Lower leg skin (tissue), 4 donors: ENCODE measurements around the gene HBG2. TPM values are rescaled to one million over a fixed set of nuclear protein-coding genes. Genes with fewer than 3 reads are reported as not detected.
"Not testable (repeated sequence)": the region's sequence is repeated elsewhere in the genome, so short reads cannot be mapped to it uniquely, and the experiment has no call there.

Experiments used
- DNase-seq, 2 donors: peaks; one replicate each; pipeline ENCODE4 v3.0.0-alpha.2; 2019; ENCODE audit warnings: low spot score in 2 of 2
- H3K4me3 ChIP-seq: fragments of 200-600 bp; sonication (generic); 2 replicates; pipeline ENCODE4 v1.5.1; 2017; ENCODE audit warnings: mild to moderate bottlenecking, low read depth; ENCODE audit not compliant: poor library complexity, severe bottlenecking
- CTCF ChIP-seq, 3 donors: fragments of 450-650 bp; IDR thresholded peaks; one replicate each; pipeline ENCODE4 v1.5.1; 2016; ENCODE audit warnings: antibody characterized with exemption in 3 of 3, mild to moderate bottlenecking in 3 of 3, moderate library complexity in 2 of 3
- POLR2A ChIP-seq, 2 donors: fragments of 450-650 bp; IDR thresholded peaks; one replicate each; pipeline ENCODE4 v1.6.1; 2016 to 2017; ENCODE audit warnings: antibody characterized with exemption in 2 of 2, mild to moderate bottlenecking in 1 of 2, moderate library complexity in 1 of 2
- WGBS, 2 donors: methylation state at CpG; one replicate each; pipeline ENCODE4 v1.1.5; 2018; 5-methylcytosine and 5-hydroxymethylcytosine counted together
- intact Hi-C: fragments of 100-400 bp; cut with DNase I; formaldehyde crosslinking; loops from one replicate; pipeline ENCODE4 v1.15.0; 2023; ENCODE audit warnings: low total_unique reads
- total RNA-seq, 4 donors: library from RNA; depleted of rRNA; stranded (reverse); fragments of >200 nt; gene quantifications; one replicate each; pipeline ENCODE4 v1.1.0, GENCODE V29; 2016

HBG2 gene
- total RNA-seq, 4 donors from 2014 or later, result not detected

GRCh38 chr11:5297721-5298323, 43.2 kb upstream of the HBG2 start:
- intact Hi-C loops, result no loop called here
- no peak for TF ChIP-seq POLR2A (IDR thresholded peaks at IDR 0.05)
- TF ChIP-seq CTCF (IDR thresholded peaks at IDR 0.05), result no peak
- DNase-seq, result no peak
- WGBS, 2 donors, result 58 to 60% methylated on average over 4 of the region's 4 CpGs
- no peak overlapping the region for H3K4me3 ChIP-seq

DNA sequence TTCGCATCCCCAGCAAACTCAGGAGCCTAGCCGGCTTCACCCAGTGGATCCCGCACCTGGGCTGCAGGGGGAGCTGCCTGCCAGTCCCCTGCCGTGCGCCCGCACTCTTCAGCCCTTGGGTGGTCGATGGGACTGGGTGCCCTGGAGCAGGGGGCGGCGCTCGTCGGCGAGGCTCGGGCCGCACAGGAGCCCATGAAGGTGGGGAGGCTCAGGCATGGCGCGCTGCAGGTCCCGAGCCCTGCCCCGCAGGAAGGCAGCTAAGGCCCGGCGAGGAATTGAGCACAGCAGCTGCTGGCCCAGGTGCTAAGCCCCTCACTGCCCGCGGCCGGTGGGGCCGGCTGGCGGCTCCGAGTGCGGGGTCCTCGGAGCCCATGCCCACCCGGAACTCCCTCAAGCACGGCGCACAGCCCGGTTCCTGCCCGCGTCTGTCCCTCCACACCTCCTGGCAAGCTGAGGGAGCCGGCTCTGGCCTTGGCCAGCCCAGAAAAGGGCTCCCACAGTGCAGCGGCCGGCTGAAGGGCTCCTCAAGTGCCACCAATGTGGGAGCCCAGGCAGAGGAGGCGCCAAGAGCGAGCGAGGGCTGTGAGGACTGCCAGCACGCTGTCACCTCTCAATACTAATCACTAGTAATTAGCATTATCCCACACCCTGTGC, 39.9 kb upstream of the HBG2 start:
- H3K4me3 ChIP-seq, intact Hi-C loops, DNase-seq: not testable (repeated sequence)
- 91 to 96% methylated on average over 18 to 25 of the region's 41 CpGs for WGBS, 2 donors

- intact Hi-C loops, result no loop called here
- no peak for DNase-seq
- no peak for TF ChIP-seq POLR2A (IDR thresholded peaks at IDR 0.05)
- TF ChIP-seq CTCF (IDR thresholded peaks at IDR 0.05), result no peak
- WGBS, 2 donors, result 90 to 91% methylated on average over 8 of the region's 8 CpGs
- H3K4me3 ChIP-seq, result no peak overlapping the region
Observed at GRCh38 chr11:5293028-5293427, 38.4 kb upstream of the HBG2 start.

DNA sequence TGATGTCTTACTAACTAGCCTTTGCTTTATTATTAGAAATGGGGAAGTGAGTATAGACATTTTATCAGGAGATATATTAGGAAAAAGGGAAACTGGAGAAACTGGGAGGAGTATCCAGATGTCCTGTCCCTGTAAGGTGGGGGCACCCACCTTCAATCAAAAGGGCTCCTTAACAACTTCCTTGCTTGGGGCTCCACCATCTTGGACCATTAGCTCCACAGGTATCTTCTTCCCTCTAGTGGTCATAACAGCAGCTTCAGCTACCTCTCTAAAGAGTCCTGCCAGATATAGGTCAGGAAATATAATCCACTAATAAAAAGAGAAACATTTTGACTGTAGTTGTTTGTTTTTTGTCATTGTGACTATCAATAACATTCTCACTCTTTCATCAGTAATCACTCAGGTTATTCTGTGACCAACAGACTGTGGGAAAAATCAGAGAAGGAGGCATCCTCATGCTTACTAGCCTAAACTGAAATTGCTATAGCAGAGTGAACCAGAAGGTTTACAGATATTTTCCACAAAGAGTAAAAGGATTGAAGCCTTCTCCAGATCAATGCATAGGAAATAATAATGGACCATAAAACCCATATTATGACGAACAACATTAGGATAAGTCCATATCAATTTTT, 36.7 kb upstream of the HBG2 start:
- no peak overlapping the region for H3K4me3 ChIP-seq
- 68 to 76% methylated on average over 1 of the region's 1 CpG for WGBS, 2 donors
- intact Hi-C loops, result no loop called here
- TF ChIP-seq CTCF (IDR thresholded peaks at IDR 0.05) (no peak), POLR2A (IDR thresholded peaks at IDR 0.05) (no peak)
- no peak for DNase-seq

DNA sequence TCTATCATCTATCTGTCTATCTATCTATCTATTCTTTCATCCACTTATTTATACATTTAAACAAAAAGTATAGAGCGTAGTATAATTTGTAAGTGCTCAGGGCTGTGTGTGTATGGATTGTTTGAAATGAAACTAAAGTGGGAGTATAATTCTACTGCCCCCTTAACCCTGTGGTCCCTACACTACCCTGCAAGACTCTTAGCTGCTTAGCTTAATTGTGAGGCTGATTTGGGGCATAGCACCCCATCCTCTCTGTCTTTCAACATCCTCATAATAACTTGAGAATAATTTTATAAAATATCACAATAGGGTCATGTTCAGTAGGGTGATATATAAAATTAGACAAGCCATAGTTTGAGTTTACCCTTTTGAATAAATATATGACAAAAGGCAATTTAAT, 35.5 kb upstream of the HBG2 start:
- intact Hi-C loops, result no loop called here
- no peak for DNase-seq
- WGBS, 2 donors, result 91 to 92% methylated on average over 1 of the region's 1 CpG
- H3K4me3 ChIP-seq, result no peak overlapping the region
- TF ChIP-seq POLR2A (IDR thresholded peaks at IDR 0.05) (no peak), CTCF (IDR thresholded peaks at IDR 0.05) (no peak)

DNA sequence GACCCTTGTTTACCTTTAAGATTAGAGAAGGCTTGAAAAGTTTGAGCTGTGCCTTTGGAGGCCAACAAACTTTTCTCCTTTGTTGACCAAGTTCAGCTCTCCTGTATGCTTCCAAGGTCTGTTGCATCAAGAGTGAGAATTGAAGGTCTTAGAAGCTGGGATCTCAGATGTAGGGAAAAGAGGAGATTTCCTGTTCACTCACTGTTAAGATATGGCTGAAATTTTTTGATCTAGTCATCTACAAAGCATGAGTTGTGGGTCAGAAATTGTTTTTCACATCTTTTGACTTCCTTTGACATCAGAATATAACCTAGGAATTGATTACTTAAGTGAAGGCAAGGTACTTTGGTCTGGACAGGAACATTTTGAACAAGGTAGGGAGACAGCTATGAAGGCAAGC, 35.1 kb upstream of the HBG2 start:
- no peak overlapping the region for H3K4me3 ChIP-seq
- DNase-seq, result no peak
- intact Hi-C loops, result loop anchor here (1.0 kb wide), 1 partner anchor 20 kb away; no protein-coding TSS in a partner anchor
- TF ChIP-seq CTCF (IDR thresholded peaks at IDR 0.05), result no peak
- no peak for TF ChIP-seq POLR2A (IDR thresholded peaks at IDR 0.05)
